ENCODE measurements around the gene CCDC24.

GRCh38 chr1:44014365-44015104, 23.1 kb downstream of the CCDC24 start:
- TF ChIP-seq EZH2 (IDR thresholded peaks at IDR 0.05; ENCODE audit: low read length, missing control alignments) (no peak), CTCF (conservative IDR thresholded peaks at IDR 0.05 in 1 of 2, IDR thresholded peaks at IDR 0.05 in 1 of 2; ENCODE audit: low read depth in 1 of 2, low read length in 2 of 2) (no peak)
